HCT116 (cell line): ENCODE results near the gene THEMIS. TPM values are rescaled to one million over a fixed set of nuclear protein-coding genes. Genes with fewer than 3 reads are reported as not detected.

ENCODE experiments used
- ATAC-seq: fragments of 200-7000 bp; cut with Tn5 transposase; 2 replicates; pipeline ENCODE4 v1.9.1; 2020; ENCODE audit warnings: mild to moderate bottlenecking, moderate library complexity
- BruUV-seq: library from RNA; stranded (reverse); fragments of 400-500 nt; replicated peaks from 2 replicates; lab custom pipeline; 2021; lab: Mats Ljungman, UMichigan
- CTCF ChIA-PET: fragments of 300-600 bp; sonication (Branson Sonifier 250); formaldehyde crosslinking; loops from one replicate; lab custom pipeline; 2021; ENCODE audit warnings: antibody characterized with exemption; lab: Charles Lee
- POLR2A ChIA-PET: fragments of 300-600, 350-600 bp; sonication (Branson Sonifier 250); formaldehyde crosslinking; loops from one replicate; lab custom pipeline; 2021; ENCODE audit warnings: antibody characterized with exemption; lab: Charles Lee
- RAD21 ChIA-PET, 2 experiments: fragments of 300-600 bp; sonication (Branson Sonifier 250); formaldehyde crosslinking; loops; one replicate each; lab custom pipeline; 2023; ENCODE audit warnings: low total read pairs in 2 of 2; ENCODE audit not compliant: uncharacterized antibody in 2 of 2, unreplicated experiment in 2 of 2, low non-redundant PET in 1 of 2; lab: Charles Lee
- DNase-seq: peaks from one replicate; pipeline ENCODE4 v3.0.0-alpha.2; 2010; ENCODE audit warnings: low read depth, low spot score
- H2AFZ ChIP-seq: fragments of 200-600 bp; shearing (Covaris generic), sonication (generic); 2 replicates; pipeline ENCODE4 v1.6.1; 2017; ENCODE audit warnings: low read depth, mixed run types, mixed read lengths, antibody characterized with exemption, low read length; ENCODE audit not compliant: poor library complexity, severe bottlenecking
- H3K27ac ChIP-seq: 2 replicates; pipeline ENCODE4 v1.5.1; 2012; ENCODE audit warnings: low read depth, low read length
- H3K27me3 ChIP-seq: fragments of 200-600 bp; sonication (generic); 2 replicates; pipeline ENCODE4 v1.6.1; 2016; ENCODE audit warnings: mixed run types, low read length, mixed read lengths; ENCODE audit not compliant: insufficient read depth
- H3K36me3 ChIP-seq, 2 experiments: fragments of 200-500 bp in 1 of 2; fragments of 200-600 bp in 1 of 2; sonication (Bioruptor generic) in 1 of 2; sonication (generic) in 1 of 2; 2 replicates each; pipeline versions ENCODE4 v1.5.1 to v1.6.1; 2014 to 2016; ENCODE audit warnings: low read length in 2 of 2, inconsistent platforms in 1 of 2, mixed read lengths in 1 of 2, mixed run types in 1 of 2; ENCODE audit not compliant: insufficient read depth in 2 of 2, control insufficient read depth in 1 of 2
- H3K4me1 ChIP-seq, 2 experiments: fragments of 200-600 bp in 1 of 2; sonication (generic) in 1 of 2; 2 replicates each; pipeline versions ENCODE4 v1.5.1 to v1.6.1; 2012 to 2017; ENCODE audit warnings: low read length in 2 of 2, inconsistent platforms in 1 of 2, mild to moderate bottlenecking in 1 of 2, mixed read lengths in 1 of 2, mixed run types in 1 of 2, moderate library complexity in 1 of 2; ENCODE audit not compliant: insufficient read depth in 2 of 2, control insufficient read depth in 1 of 2
- H3K4me2 ChIP-seq: fragments of 200-600 bp; sonication (generic); 2 replicates; pipeline ENCODE4 v1.6.1; 2017; ENCODE audit warnings: mixed run types, low read length, mixed read lengths
- H3K4me3 ChIP-seq, 2 experiments: fragments of 200-600 bp in 1 of 2; sonication (generic) in 1 of 2; replicated peaks in 1 of 2; 2 replicates each; pipeline ENCODE4 v1.5.1; 2011 to 2016; ENCODE audit warnings: low read length in 2 of 2, control low read depth in 1 of 2, low read depth in 1 of 2, mild to moderate bottlenecking in 1 of 2, mixed read lengths in 1 of 2, mixed run types in 1 of 2
- H3K79me2 ChIP-seq: fragments of 200-600 bp; sonication (generic); 2 replicates; pipeline ENCODE4 v1.6.1; 2017; ENCODE audit warnings: mild to moderate bottlenecking, mixed run types, low read length, moderate library complexity, mixed read lengths; ENCODE audit not compliant: insufficient read depth
- H3K9ac ChIP-seq: fragments of 200-600 bp; sonication (generic); 2 replicates; pipeline ENCODE4 v1.6.1; 2016; ENCODE audit warnings: low read length, mixed read lengths
- H3K9me2 ChIP-seq: fragments of 200-600 bp; sonication (generic), shearing (Covaris generic); 2 replicates; pipeline ENCODE4 v1.6.1; 2017; ENCODE audit warnings: mixed run types, mild to moderate bottlenecking, moderate library complexity; ENCODE audit not compliant: insufficient read depth
- H3K9me3 ChIP-seq, 2 experiments: fragments of 200-500 bp in 1 of 2; fragments of 200-600 bp in 1 of 2; sonication (Bioruptor generic) in 1 of 2; sonication (generic) in 1 of 2; 2 replicates each; pipeline ENCODE4 v1.6.1; 2014 to 2017; ENCODE audit warnings: low read length in 2 of 2, mixed read lengths in 2 of 2, inconsistent platforms in 1 of 2, low read depth in 1 of 2, mild to moderate bottlenecking in 1 of 2, mixed run types in 1 of 2, moderate library complexity in 1 of 2; ENCODE audit not compliant: control insufficient read depth in 1 of 2, insufficient read depth in 1 of 2
- H4K20me1 ChIP-seq: fragments of 200-600 bp; sonication (generic), shearing (Covaris generic); 2 replicates; pipeline ENCODE4 v1.6.1; 2017; ENCODE audit warnings: mixed run types, mild to moderate bottlenecking, moderate library complexity; ENCODE audit not compliant: insufficient read depth
- ATF3 ChIP-seq: IDR thresholded peaks from 2 replicates; pipeline ENCODE4 v1.6.1; 2012
- CEBPB ChIP-seq: IDR thresholded peaks from 2 replicates; pipeline ENCODE4 v1.6.1; 2012; ENCODE audit warnings: low read depth
- CTCF ChIP-seq, 3 experiments: fragments of 200-600 bp in 1 of 3; sonication (generic) in 1 of 3; IDR thresholded peaks in 2 of 3; conservative IDR thresholded peaks in 1 of 3; 2 replicates each; pipeline ENCODE4 v1.5.1; 2012 to 2017; ENCODE audit warnings: low read depth in 2 of 3, low read length in 2 of 3, antibody characterized with exemption in 1 of 3, borderline replicate concordance in 1 of 3, control low read depth in 1 of 3, mild to moderate bottlenecking in 1 of 3, mixed read lengths in 1 of 3, mixed run types in 1 of 3, moderate library complexity in 1 of 3; ENCODE audit not compliant: insufficient read depth in 1 of 3
- EGR1 ChIP-seq: IDR thresholded peaks from 2 replicates; pipeline ENCODE4 v1.6.1; 2012; ENCODE audit warnings: low read depth
- ELF1 ChIP-seq: IDR thresholded peaks from 2 replicates; pipeline ENCODE4 v1.6.1; 2012; ENCODE audit warnings: low read depth, borderline replicate concordance
- EZH2 ChIP-seq: fragments of 200-600 bp; sonication (generic); IDR thresholded peaks from 2 replicates; pipeline ENCODE4 v1.6.1; 2017; ENCODE audit warnings: antibody characterized with exemption, mixed run types
- EZH2phosphoT487 ChIP-seq: fragments of 200-600 bp; IDR thresholded peaks from 2 replicates; pipeline ENCODE4 v1.6.1; 2018; ENCODE audit warnings: antibody characterized with exemption, borderline replicate concordance
- JUND ChIP-seq: IDR thresholded peaks from 2 replicates; pipeline ENCODE4 v1.6.1; 2012
- MAX ChIP-seq: IDR thresholded peaks from 2 replicates; pipeline ENCODE4 v1.6.1; 2012
- POLR2A ChIP-seq: IDR thresholded peaks from 2 replicates; pipeline ENCODE4 v1.7.0; 2011; ENCODE audit warnings: borderline replicate concordance; ENCODE audit not compliant: insufficient read depth, insufficient read length; ENCODE audit errors: extremely low read depth
- RAD21 ChIP-seq: IDR thresholded peaks from 2 replicates; pipeline ENCODE4 v1.6.1; 2012; ENCODE audit warnings: low read depth, mild to moderate bottlenecking
- SIN3A ChIP-seq: IDR thresholded peaks from 2 replicates; pipeline ENCODE4 v1.6.1; 2012; ENCODE audit warnings: low read depth
- SP1 ChIP-seq: IDR thresholded peaks from 2 replicates; pipeline ENCODE4 v1.6.1; 2012; ENCODE audit warnings: low read depth
- SRF ChIP-seq: IDR thresholded peaks from 2 replicates; pipeline ENCODE4 v1.6.1; 2012; ENCODE audit warnings: low read depth
- TCF7L2 ChIP-seq: IDR thresholded peaks from 2 replicates; pipeline ENCODE4 v1.7.0; 2011; ENCODE audit warnings: borderline replicate concordance, inconsistent platforms; ENCODE audit not compliant: insufficient read depth, insufficient read length; ENCODE audit errors: extremely low read depth
- YY1 ChIP-seq: IDR thresholded peaks from 2 replicates; pipeline ENCODE4 v1.6.1; 2011; ENCODE audit warnings: low read length, low read depth, moderate library complexity, mild to moderate bottlenecking; ENCODE audit not compliant: insufficient replicate concordance; ENCODE audit errors: extremely low read depth
- ZBTB33 ChIP-seq: IDR thresholded peaks from 2 replicates; pipeline ENCODE4 v1.6.1; 2011; ENCODE audit warnings: mild to moderate bottlenecking, low read length, moderate library complexity; ENCODE audit not compliant: insufficient replicate concordance; ENCODE audit errors: extremely low read depth
- ZFX ChIP-seq: fragments of 450-650 bp; IDR thresholded peaks from 2 replicates; pipeline ENCODE4 v1.6.1; 2017
- intact Hi-C: fragments of 100-400 bp; cut with micrococcal nuclease; formaldehyde crosslinking; loops from 2 replicates; pipeline ENCODE4 v1.10.0; 2022
- total RNA-seq: library from RNA; stranded (reverse); gene quantifications from one replicate; pipeline ENCODE4 v1.2.1, GENCODE V29; 2021; ENCODE audit not compliant: unreplicated experiment

Gene THEMIS
- total RNA-seq, 1 experiment from 2014 or later: 0.20 TPM

GRCh38 chr6:127821431-127821830 lies 79.4 kb downstream of the THEMIS start:
- ATAC-seq (no peak), DNase-seq (no peak)
- no peak for TF ChIP-seq MAX
- no peak for TF ChIP-seq JUND
- no peak for TF ChIP-seq ATF3
- TF ChIP-seq ZBTB33: no peak
- no peak for TF ChIP-seq ZFX
- no peak for TF ChIP-seq EZH2
- TF ChIP-seq TCF7L2: no peak
- no peak for TF ChIP-seq POLR2A
- TF ChIP-seq RAD21: no peak
- TF ChIP-seq EGR1: no peak
- no peak for TF ChIP-seq SRF
- TF ChIP-seq CTCF (IDR thresholded peaks at IDR 0.05 in 2 of 3, conservative IDR thresholded peaks at IDR 0.05 in 1 of 3; ENCODE audit: borderline replicate concordance in 1 of 3, insufficient read depth in 1 of 3, low read depth in 2 of 3, low read length in 2 of 3): no peak
- TF ChIP-seq EZH2phosphoT487: no peak
- TF ChIP-seq SP1: no peak
- TF ChIP-seq ELF1: no peak
- no peak for TF ChIP-seq CEBPB
- no peak for TF ChIP-seq SIN3A
- TF ChIP-seq YY1: no peak
- H3K9ac ChIP-seq: no peak overlapping the region
- ChIA-PET RAD21 (no interaction called here), CTCF (no interaction called here), POLR2A (no interaction called here)
- intact Hi-C loops: no loop called here
- H3K79me2 ChIP-seq: no peaks in the 10 kb centered on the region
- no peak overlapping the region for H3K4me3 ChIP-seq
- no peak overlapping the region for H3K27ac ChIP-seq
- no peaks in the 10 kb centered on the region for H3K36me3 ChIP-seq
- no peaks in the 10 kb centered on the region; a peak in 1 of 4 replicates for H3K9me3 ChIP-seq
- BruUV-seq: no TSS peak
- H3K4me2 ChIP-seq: no peak overlapping the region
- H4K20me1 ChIP-seq: no peaks in the 10 kb centered on the region
- no peaks in the 10 kb centered on the region for H3K4me1 ChIP-seq
- H3K27me3 ChIP-seq: no peaks in the 10 kb centered on the region
- no peaks in the 10 kb centered on the region for H3K9me2 ChIP-seq
- no peak overlapping the region for H2AFZ ChIP-seq
